GM21619 (cell line): ENCODE data around the gene ERC2.

Experiments used
- ATAC-seq: cut with Tn5 transposase; IDR thresholded peaks from one replicate; pipeline ENCODE4 v1.9.1; 2021; ENCODE audit not compliant: unreplicated experiment

The ERC2 gene

GRCh38 chr3:55471084-55471483 lies 997.2 kb downstream of the ERC2 start:
- no peak for ATAC-seq

- no peak for ATAC-seq
These were observed 998.2 kb downstream of the ERC2 start for GRCh38 chr3:55469957-55470526.

DNA sequence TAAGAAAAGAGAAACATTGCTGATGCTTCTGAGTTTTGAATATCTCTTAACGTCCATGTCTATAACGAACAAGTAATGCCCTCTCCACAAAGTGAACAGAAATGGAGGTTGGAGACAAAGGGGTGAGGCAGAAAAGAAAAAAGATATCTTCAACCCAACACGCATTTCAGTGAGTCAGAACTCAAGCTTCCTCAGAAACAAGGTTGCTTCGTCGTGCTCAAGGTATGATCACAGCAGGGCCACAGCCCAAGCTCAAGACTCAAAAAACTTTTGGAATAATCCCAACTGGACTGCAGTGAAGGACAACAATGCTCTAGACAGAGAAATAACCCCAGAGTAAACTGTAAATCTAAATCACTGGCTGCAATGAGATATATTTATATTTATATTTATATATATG lies 1000.0 kb downstream of the ERC2 start:
- no peak for ATAC-seq

GRCh38 chr3:55467099-55467498 lies 1001.2 kb downstream of the ERC2 start:
- ATAC-seq: no peak

- no peak for ATAC-seq
These were observed 1001.7 kb downstream of the ERC2 start for GRCh38 chr3:55466526-55466925.

- no peak for ATAC-seq
These were observed 1006.4 kb downstream of the ERC2 start for GRCh38 chr3:55461896-55462295.

DNA sequence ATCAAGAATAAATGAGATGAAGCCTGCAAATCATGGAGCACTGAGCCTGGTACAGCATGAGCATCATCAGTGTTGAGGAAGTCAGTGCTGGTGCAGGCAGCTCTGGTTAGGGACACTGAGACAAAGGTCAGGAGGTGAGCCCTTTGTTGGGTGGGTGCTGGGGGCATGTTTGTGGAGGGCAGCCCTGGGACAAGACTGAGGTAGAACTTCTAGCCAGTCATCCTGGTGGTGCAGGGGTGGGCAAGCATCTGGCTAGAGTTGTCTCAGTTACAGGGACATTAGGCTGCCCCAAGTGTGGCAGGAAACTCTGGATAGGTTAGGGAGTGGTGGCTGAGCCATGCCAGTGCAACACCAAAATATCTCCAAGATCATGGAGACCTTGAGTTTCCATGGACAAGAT lies 1008.4 kb downstream of the ERC2 start:
- ATAC-seq: no peak
